Pons (tissue), 1 donor: ENCODE data around the gene TEX12.

ENCODE experiments used
- DNase-seq: peaks from one replicate; pipeline ENCODE4 v3.0.0-alpha.2; 2016; ENCODE audit warnings: low spot score

The TEX12 gene

GRCh38 chr11:112212290-112212689 is 45.1 kb downstream of the TEX12 start:
- no peak for DNase-seq

- DNase-seq, result no peak
Measured at GRCh38 chr11:112212710-112213109, 45.5 kb downstream of the TEX12 start.

GRCh38 chr11:112213753-112214152 is 46.6 kb downstream of the TEX12 start:
- DNase-seq, result no peak

- no peak for DNase-seq
Measured at GRCh38 chr11:112215621-112216020, 48.4 kb downstream of the TEX12 start.

GRCh38 chr11:112216561-112217105 is 49.5 kb downstream of the TEX12 start:
- DNase-seq, result no peak

- DNase-seq, result peak; percentile 91
Measured at GRCh38 chr11:112219476-112220232, 52.5 kb downstream of the TEX12 start.

- DNase-seq, result no peak
Measured at GRCh38 chr11:112221274-112221835, 54.2 kb downstream of the TEX12 start.
